OCI-LY1 (cell line): ENCODE measurements around the gene KRT23.

ENCODE experiments used
- CTCF ChIP-seq: fragments of 200-600 bp; sonication (generic), shearing (Covaris generic); IDR thresholded peaks from 2 replicates; pipeline ENCODE4 v1.5.1; 2017; ENCODE audit warnings: mild to moderate bottlenecking, antibody characterized with exemption, low read length, moderate library complexity, mixed read lengths
- EZH2 ChIP-seq: fragments of 200-600 bp; sonication (generic), shearing (Covaris generic); IDR thresholded peaks from 2 replicates; pipeline ENCODE4 v1.8.0; 2017; ENCODE audit warnings: borderline replicate concordance, mixed run types, mild to moderate bottlenecking, antibody characterized with exemption, low read length, moderate library complexity, mixed read lengths

- TF ChIP-seq CTCF (no peak), EZH2 (no peak)
These were observed 21.7 kb downstream of the KRT23 start for GRCh38 chr17:40915721-40916256.
